Natural killer cell (primary cell): ENCODE data around the gene BBLN. TPM values are rescaled to one million over a fixed set of nuclear protein-coding genes. Genes with fewer than 3 reads are reported as not detected.

Experiments
- ATAC-seq, 3 donors: fragments of 150-1000 bp in 2 of 3; fragments of 200-7000 bp in 1 of 3; cut with Tn5 transposase; 1 replicate in 1 of 3; 2 replicates in 2 of 3; pipeline ENCODE4 v1.10.0; 2021; ENCODE audit warnings: mild to moderate bottlenecking in 2 of 3, moderate library complexity in 2 of 3
- DNase-seq, 2 donors: peaks; one replicate each; pipeline versions ENCODE4 v3.0.0 to v3.0.0-alpha.2; 2013 to 2021; ENCODE audit warnings: mixed read lengths in 1 of 2
- H3K27ac ChIP-seq: one replicate; pipeline ENCODE4 v1.5.1; 2013; ENCODE audit warnings: mild to moderate bottlenecking, low read length
- H3K27me3 ChIP-seq: one replicate; pipeline ENCODE4 v1.6.1; 2013; ENCODE audit warnings: low read length; ENCODE audit not compliant: control insufficient read depth, insufficient read depth
- H3K36me3 ChIP-seq: one replicate; pipeline ENCODE4 v1.6.1; 2013; ENCODE audit warnings: low read length; ENCODE audit not compliant: control insufficient read depth, insufficient read depth
- H3K4me1 ChIP-seq: one replicate; pipeline ENCODE4 v1.6.1; 2013; ENCODE audit warnings: low read length; ENCODE audit not compliant: control insufficient read depth, insufficient read depth
- H3K4me3 ChIP-seq: one replicate; pipeline ENCODE4 v1.5.1; 2013; ENCODE audit warnings: low read length
- H3K9me3 ChIP-seq: one replicate; pipeline ENCODE4 v1.6.1; 2013; ENCODE audit warnings: low read length; ENCODE audit not compliant: control insufficient read depth, insufficient read depth
- H3K27ac Mint-ChIP-seq, 2 donors: one replicate each; pipeline ENCODE4 v1.8.0; 2022; ENCODE audit warnings: mild to moderate bottlenecking in 2 of 2, mixed read lengths in 2 of 2, moderate library complexity in 1 of 2
- H3K27me3 Mint-ChIP-seq, 2 donors: one replicate each; pipeline ENCODE4 v1.8.0; 2022; ENCODE audit warnings: low read depth in 2 of 2, mixed read lengths in 2 of 2
- H3K36me3 Mint-ChIP-seq: one replicate; pipeline ENCODE4 v1.8.0; 2022; ENCODE audit warnings: mixed read lengths
- H3K4me1 Mint-ChIP-seq, 2 donors: one replicate each; pipeline ENCODE4 v1.8.0; 2022; ENCODE audit warnings: mixed read lengths in 2 of 2
- H3K4me3 Mint-ChIP-seq: one replicate; pipeline ENCODE4 v1.8.0; 2022; ENCODE audit warnings: mild to moderate bottlenecking, moderate library complexity, mixed read lengths
- H3K9me3 Mint-ChIP-seq, 2 donors: one replicate each; pipeline ENCODE4 v1.8.0; 2022; ENCODE audit warnings: mixed read lengths in 2 of 2
- WGBS: methylation state at CpG from one replicate; pipeline ENCODE4 v1.1.7; 2013; ENCODE audit warnings: missing lambda C conversion rate; ENCODE audit not compliant: insufficient coverage; 5-methylcytosine and 5-hydroxymethylcytosine counted together
- intact Hi-C: fragments of 100-400 bp; cut with micrococcal nuclease; formaldehyde crosslinking; loops from one replicate; pipeline ENCODE4 v1.14.2; 2022
- total RNA-seq, 4 donors: library from RNA; stranded (reverse); fragments of 120-200 nt in 1 of 4; gene quantifications; one replicate each; pipeline versions ENCODE4 v1.2.3 to v1.2.4, GENCODE V29; 2013 to 2022
- TF ChIP-seq, protein P1 (sequence below): fragments of 200-600 bp; IDR thresholded peaks from one replicate; pipeline ENCODE4 v1.8.0; 2022; ENCODE audit warnings: antibody characterized with exemption

BBLN gene
- total RNA-seq, 3 donors from 2014 or later (not counting 1 experiment from before 2014, with no cell fraction given): 61.8 to 74.0 (median 69.3) TPM

DNA sequence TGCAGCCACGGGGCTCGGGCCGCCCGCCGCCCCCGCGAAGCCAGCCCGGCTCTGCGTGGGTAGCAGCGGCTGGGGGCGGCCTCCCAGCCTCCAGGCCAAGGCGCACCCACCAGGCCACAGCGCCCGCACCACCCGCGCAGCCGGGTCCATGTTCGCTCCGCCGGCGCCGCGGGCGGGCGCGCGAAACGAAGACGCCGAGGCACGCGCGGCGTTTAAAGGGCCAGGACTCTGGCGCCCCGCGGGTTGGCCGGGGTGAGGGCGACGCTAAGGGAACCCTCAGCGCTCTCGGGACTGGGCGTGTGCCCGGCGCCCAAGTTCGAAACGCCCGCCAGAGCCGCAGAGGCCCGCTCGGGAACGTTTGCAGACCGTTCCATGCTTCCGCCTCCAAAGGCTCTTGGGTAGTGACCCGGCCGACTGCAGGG is 32.5 kb upstream of the BBLN start, which contains the start of gene PTGES2:
TSS of gene PTGES2 (minus strand) at position 162 of the 422 bp plus-strand sequence. CDS start at position 150, 12 bp downstream.
- intact Hi-C loops: no loop called here

DNA sequence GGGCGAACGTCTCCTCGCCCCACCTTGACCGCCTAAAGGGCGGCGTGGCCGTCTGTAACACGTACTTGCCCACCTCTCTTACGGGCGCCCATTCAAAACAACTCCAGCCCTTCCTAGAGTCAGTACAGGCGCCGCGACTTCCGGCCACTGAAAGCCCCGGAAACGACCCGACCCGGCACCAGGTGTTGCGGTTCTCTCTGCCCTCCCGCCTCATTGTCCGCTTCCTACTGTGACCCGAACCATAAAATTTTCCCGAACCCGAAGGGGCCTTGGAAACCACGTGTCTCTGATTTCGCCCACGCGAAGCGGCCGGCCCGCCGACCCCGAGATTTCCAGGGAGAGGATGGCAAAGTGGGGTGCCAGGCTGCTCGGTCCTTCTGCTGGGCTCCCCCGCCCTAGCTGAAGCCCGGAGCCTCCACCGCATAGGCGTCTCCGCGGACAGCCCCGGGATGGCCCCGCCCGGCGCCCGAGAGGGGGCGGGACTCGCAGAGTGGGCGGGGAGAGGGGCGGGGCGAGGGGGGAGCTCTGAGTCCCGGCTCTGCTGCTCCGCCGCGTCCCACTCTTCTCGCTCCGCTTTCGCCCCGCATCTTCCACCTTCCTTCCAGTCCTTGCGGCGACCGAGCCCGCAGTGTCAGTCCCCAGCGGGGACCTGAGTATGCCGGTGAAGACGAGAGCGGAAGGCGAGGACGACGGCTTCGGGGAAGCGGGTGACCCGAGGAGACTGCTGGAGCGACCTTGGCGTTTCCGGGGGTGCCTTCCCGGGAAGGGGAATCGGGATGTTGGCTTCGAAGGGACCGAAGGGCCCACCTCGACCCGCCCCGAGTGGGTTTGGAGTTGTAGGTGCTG is 31.9 kb upstream of the BBLN start:
- intact Hi-C loops: loop anchor here (1.0 to 2.0 kb wide), 2 partner anchors 11 to 59 kb away; partner anchors contain the start of gene SLC25A25
- H3K36me3 ChIP-seq: peaks cover 8% of the 10 kb centered on the region
- H3K4me3 ChIP-seq: peak overlapping the region; percentile 100
- no peaks in the 10 kb centered on the region for H3K27me3 ChIP-seq
- H3K36me3 Mint-ChIP-seq: no peaks in the 10 kb centered on the region
- H3K27me3 Mint-ChIP-seq: peaks cover 5 to 8% of the 10 kb centered on the region in 2 donors
- H3K27ac Mint-ChIP-seq: peak overlapping the region; percentile 98 to 99
- under 1% methylated on average over 82 of the region's 82 CpGs for WGBS
- peak; percentile 80 to 91 (median 82) for ATAC-seq
- H3K4me1 Mint-ChIP-seq: peaks cover 24 to 35% of the 10 kb centered on the region in 2 donors
- no peaks in the 10 kb centered on the region for H3K9me3 Mint-ChIP-seq
- H3K4me1 ChIP-seq: peaks cover 34% of the 10 kb centered on the region
- peak overlapping the region; percentile 99 for H3K4me3 Mint-ChIP-seq
- peak; percentile 86 to 94 for DNase-seq
- H3K9me3 ChIP-seq: no peaks in the 10 kb centered on the region
- peak overlapping the region; percentile 98 for H3K27ac ChIP-seq
- TF ChIP-seq, protein P1, sequence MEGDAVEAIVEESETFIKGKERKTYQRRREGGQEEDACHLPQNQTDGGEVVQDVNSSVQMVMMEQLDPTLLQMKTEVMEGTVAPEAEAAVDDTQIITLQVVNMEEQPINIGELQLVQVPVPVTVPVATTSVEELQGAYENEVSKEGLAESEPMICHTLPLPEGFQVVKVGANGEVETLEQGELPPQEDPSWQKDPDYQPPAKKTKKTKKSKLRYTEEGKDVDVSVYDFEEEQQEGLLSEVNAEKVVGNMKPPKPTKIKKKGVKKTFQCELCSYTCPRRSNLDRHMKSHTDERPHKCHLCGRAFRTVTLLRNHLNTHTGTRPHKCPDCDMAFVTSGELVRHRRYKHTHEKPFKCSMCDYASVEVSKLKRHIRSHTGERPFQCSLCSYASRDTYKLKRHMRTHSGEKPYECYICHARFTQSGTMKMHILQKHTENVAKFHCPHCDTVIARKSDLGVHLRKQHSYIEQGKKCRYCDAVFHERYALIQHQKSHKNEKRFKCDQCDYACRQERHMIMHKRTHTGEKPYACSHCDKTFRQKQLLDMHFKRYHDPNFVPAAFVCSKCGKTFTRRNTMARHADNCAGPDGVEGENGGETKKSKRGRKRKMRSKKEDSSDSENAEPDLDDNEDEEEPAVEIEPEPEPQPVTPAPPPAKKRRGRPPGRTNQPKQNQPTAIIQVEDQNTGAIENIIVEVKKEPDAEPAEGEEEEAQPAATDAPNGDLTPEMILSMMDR: no peak

More for the DNA sequence above, 32.5 kb upstream of the BBLN start, which contains the start of gene PTGES2:
- H3K36me3 ChIP-seq: peaks cover 13% of the 10 kb centered on the region
- peak; percentile 83 to 91 for DNase-seq
- H3K27ac Mint-ChIP-seq: peak within 1 kb of the TSS; percentile 98 to 99
- H3K36me3 Mint-ChIP-seq: no peaks in the 10 kb centered on the region
- peaks cover 24 to 35% of the 10 kb centered on the region in 2 donors for H3K4me1 Mint-ChIP-seq
- TF ChIP-seq, protein P1: no peak
- H3K27ac ChIP-seq: peak within 1 kb of the TSS; percentile 98
- under 1% methylated on average over 56 of the region's 56 CpGs for WGBS
- H3K27me3 ChIP-seq: no peaks in the 10 kb centered on the region
- H3K27me3 Mint-ChIP-seq: peaks cover 0 to 2% of the 10 kb centered on the region in 2 donors
- ATAC-seq: peak; percentile 69 to 83 (median 73)
- H3K4me3 Mint-ChIP-seq: peak within 1 kb of the TSS; percentile 99
- H3K9me3 ChIP-seq: no peaks in the 10 kb centered on the region
- peak within 1 kb of the TSS; percentile 100 for H3K4me3 ChIP-seq
- H3K4me1 ChIP-seq: peaks cover 34% of the 10 kb centered on the region
- H3K9me3 Mint-ChIP-seq: no peaks in the 10 kb centered on the region

DNA sequence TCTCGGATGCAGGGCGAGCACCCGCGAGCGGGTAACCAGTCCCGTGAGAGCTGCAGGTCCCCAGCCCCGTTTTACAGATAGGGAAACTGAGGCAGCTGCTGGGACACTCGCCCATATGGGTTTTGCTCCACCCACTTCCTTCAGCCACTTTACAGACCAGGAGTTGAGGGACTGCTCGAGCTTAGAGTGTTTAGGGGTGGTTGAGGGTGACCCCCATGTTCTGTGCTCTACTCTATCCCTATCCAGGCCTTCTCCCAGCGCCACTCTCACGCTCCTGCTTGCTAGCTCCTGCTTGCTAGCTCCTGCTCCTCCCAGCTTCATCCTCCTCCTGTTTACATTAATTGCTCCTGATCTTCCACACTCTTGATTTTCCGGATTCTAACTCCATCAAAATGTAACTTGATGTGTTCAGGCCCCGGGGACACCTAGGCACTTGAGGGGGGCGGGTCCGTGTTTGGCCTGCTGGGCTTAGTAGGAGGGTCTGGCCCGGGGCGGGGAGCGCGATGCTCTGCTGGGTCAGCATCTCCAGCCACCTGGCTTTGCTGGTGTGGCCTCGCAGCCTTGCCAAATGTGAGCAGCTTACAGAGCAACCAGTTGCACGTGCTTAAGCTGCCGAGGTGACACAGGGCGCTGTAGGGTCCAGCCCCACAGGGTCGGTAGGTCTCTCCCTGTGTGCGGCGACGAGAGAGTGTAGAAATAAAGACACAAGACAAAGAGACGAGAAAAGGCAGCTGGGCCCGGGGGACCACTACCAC is 31.1 kb upstream of the BBLN start:
- peak overlapping the region; percentile 98 to 99 for H3K27ac Mint-ChIP-seq
- H3K36me3 Mint-ChIP-seq: no peaks in the 10 kb centered on the region
- H3K27me3 Mint-ChIP-seq: peaks cover 12 to 16% of the 10 kb centered on the region in 2 donors
- H3K4me1 ChIP-seq: peaks cover 34% of the 10 kb centered on the region
- H3K27me3 ChIP-seq: no peaks in the 10 kb centered on the region
- TF ChIP-seq, protein P1: no peak
- H3K4me3 Mint-ChIP-seq: peak overlapping the region; percentile 99
- 69% methylated on average over 28 of the region's 29 CpGs for WGBS
- H3K36me3 ChIP-seq: peaks cover 2% of the 10 kb centered on the region
- peak overlapping the region; percentile 98 for H3K27ac ChIP-seq
- H3K9me3 ChIP-seq: no peaks in the 10 kb centered on the region
- peak overlapping the region; percentile 100 for H3K4me3 ChIP-seq
- intact Hi-C loops: loop anchor here (1.0 to 2.0 kb wide), 2 partner anchors 12 to 60 kb away; partner anchors contain the start of gene SLC25A25
- H3K4me1 Mint-ChIP-seq: peaks cover 24 to 35% of the 10 kb centered on the region in 2 donors
- peak in 1 of 2 donors; percentile 26 for DNase-seq
- no peaks in the 10 kb centered on the region for H3K9me3 Mint-ChIP-seq
- no peak for ATAC-seq
